SJSA1 (cell line): ENCODE data around the gene CDADC1. TPM values are rescaled to one million over a fixed set of nuclear protein-coding genes. Genes with fewer than 3 reads are reported as not detected.

Experiments
- total RNA-seq: library from RNA; depleted of rRNA; stranded (reverse); fragments of >200 nt; shearing (Covaris generic); gene quantifications from 2 replicates; pipeline ENCODE4 v1.2.3, GENCODE V29; 2014; rRNA removed

CDADC1 gene
- total RNA-seq, 1 experiment from 2014 or later, result 4.6 TPM

Other genes starting within 250 kb of the CDADC1 start
- gene MLNR, start 27.6 kb upstream of the CDADC1 start, total RNA-seq, result not detected in 2 replicates
- 6.2 and 6.5 TPM in 2 replicates for gene CAB39L, start 196.1 kb downstream of the CDADC1 start, total RNA-seq
- gene SETDB2, start 196.3 kb downstream of the CDADC1 start, total RNA-seq, result 5.6 and 6.4 TPM in 2 replicates
- gene PHF11, start 248.0 kb downstream of the CDADC1 start, total RNA-seq, result 20.1 and 52.2 TPM in 2 replicates